Left lung (tissue), 10 donors: ENCODE data around the gene PTTG2. TPM values are rescaled to one million over a fixed set of nuclear protein-coding genes. Genes with fewer than 3 reads are reported as not detected.
A peak's percentile ranks its signal among the peaks of the same experiment; 100 is the strongest.

Experiments used
- ATAC-seq: fragments of 200-7000 bp; cut with Tn5 transposase; one replicate; pipeline ENCODE4 v1.9.1; 2020; ENCODE audit warnings: moderate library complexity
- DNase-seq, 4 donors: peaks; one replicate each; pipeline ENCODE4 v3.0.0-alpha.2; 2013 to 2020
- H3K27ac ChIP-seq, 2 donors: fragments of 200-600 bp; sonication (generic) in 1 of 2; one replicate each; pipeline versions ENCODE4 v1.5.0 to v1.8.0; 2020 to 2021
- H3K27me3 ChIP-seq, 2 donors: fragments of 200-600 bp; sonication (generic) in 1 of 2; one replicate each; pipeline versions ENCODE4 v1.5.0 to v1.8.0; 2020 to 2021
- H3K36me3 ChIP-seq, 2 donors: fragments of 200-600 bp; sonication (generic) in 1 of 2; one replicate each; pipeline versions ENCODE4 v1.5.0 to v1.8.0; 2020 to 2021
- H3K4me1 ChIP-seq, 2 donors: fragments of 200-600 bp; one replicate each; pipeline ENCODE4 v1.8.0; 2021
- H3K4me3 ChIP-seq, 2 donors: fragments of 200-600 bp; sonication (generic) in 1 of 2; one replicate each; pipeline versions ENCODE4 v1.5.0 to v1.8.0; 2020 to 2021; ENCODE audit warnings: mild to moderate bottlenecking in 1 of 2
- H3K9me3 ChIP-seq, 2 donors: fragments of 200-600 bp; sonication (generic) in 1 of 2; one replicate each; pipeline versions ENCODE4 v1.5.0 to v1.8.0; 2020 to 2021
- CTCF ChIP-seq, 2 donors: fragments of 200-600 bp; sonication (generic) in 1 of 2; IDR thresholded peaks; one replicate each; pipeline versions ENCODE4 v1.5.0 to v1.8.0; 2021; ENCODE audit warnings: antibody characterized with exemption in 2 of 2
- intact Hi-C, 2 donors: fragments of 100-400 bp; cut with DNase I; formaldehyde crosslinking; loops; one replicate each; pipeline versions ENCODE4 v1.11.2 to v1.14.2; 2022
- polyA plus RNA-seq, 6 donors: library from polyadenylated mRNA; unstranded; fragments of 120-200 nt; gene quantifications; one replicate each; pipeline ENCODE4 v1.2.1, GENCODE V29; 2013; ENCODE audit not compliant: insufficient read length in 6 of 6
- total RNA-seq, 2 donors: library from RNA; stranded (reverse); fragmentation: NEBNext Ultra II Directional; extraction: Animal tissue kit (Norgen Biotek cat#: 25700); gene quantifications; one replicate each; pipeline ENCODE4 v1.2.1, GENCODE V29; 2021
- donor health status: DM: no; HTN: yes; CAD: no.
- donor health status: DM: no; HTN: no; CAD: no.

The PTTG2 gene
- total and polyA plus RNA-seq, 8 donors: 0.58 TPM; not detected in 7

- H3K4me3 ChIP-seq: no peak overlapping the region
- ATAC-seq (no peak), DNase-seq (no peak)
- H3K36me3 ChIP-seq: no peaks in the 10 kb centered on the region
- H3K27ac ChIP-seq: no peak overlapping the region
- intact Hi-C loops: no loop called here
- H3K9me3 ChIP-seq: no peaks in the 10 kb centered on the region
- H3K4me1 ChIP-seq: peaks cover 3 to 26% of the 10 kb centered on the region in 2 donors
- no peak for TF ChIP-seq CTCF (IDR thresholded peaks at IDR 0.05)
- H3K27me3 ChIP-seq: no peaks in the 10 kb centered on the region
These were observed 10.4 kb upstream of the PTTG2 start for GRCh38 chr4:37949636-37950426.

GRCh38 chr4:37951461-37952352 lies 8.5 kb upstream of the PTTG2 start:
- no peak for TF ChIP-seq CTCF (IDR thresholded peaks at IDR 0.05)
- intact Hi-C loops: no loop called here
- DNase-seq: peak in 1 of 4 donors; percentile 46
- Histone ChIP-seq H3K27ac (peak overlapping the region in 1 of 2 donors; percentile 8), H3K4me1 (peaks cover 0 to 15% of the 10 kb centered on the region in 2 donors), H3K4me3 (no peak overlapping the region), H3K9me3 (no peaks in the 10 kb centered on the region), H3K27me3 (no peaks in the 10 kb centered on the region), H3K36me3 (no peaks in the 10 kb centered on the region)
- peak; percentile 81 for ATAC-seq

GRCh38 chr4:37953156-37953555 lies 7.0 kb upstream of the PTTG2 start:
- Histone ChIP-seq H3K27ac (no peak overlapping the region), H3K27me3 (no peaks in the 10 kb centered on the region), H3K36me3 (no peaks in the 10 kb centered on the region), H3K4me1 (peaks cover 0 to 13% of the 10 kb centered on the region in 2 donors), H3K4me3 (no peak overlapping the region), H3K9me3 (no peaks in the 10 kb centered on the region)
- no peak for TF ChIP-seq CTCF (IDR thresholded peaks at IDR 0.05)
- ATAC-seq: no peak
- DNase-seq: no peak
- intact Hi-C loops: no loop called here

- peaks cover 0 to 13% of the 10 kb centered on the region in 2 donors for H3K4me1 ChIP-seq
- H3K27ac ChIP-seq: no peak overlapping the region
- no peaks in the 10 kb centered on the region for H3K9me3 ChIP-seq
- no peak for DNase-seq
- no peaks in the 10 kb centered on the region for H3K36me3 ChIP-seq
- ATAC-seq: no peak
- H3K27me3 ChIP-seq: no peaks in the 10 kb centered on the region
- intact Hi-C loops: no loop called here
- no peak for TF ChIP-seq CTCF (IDR thresholded peaks at IDR 0.05)
- H3K4me3 ChIP-seq: no peak overlapping the region
These were observed 6.4 kb upstream of the PTTG2 start for GRCh38 chr4:37953620-37954293.
